ENCODE measurements around the gene MMP10.
A peak's percentile ranks its signal among the peaks of the same experiment; 100 is the strongest.

GRCh38 chr11:102780491-102780918, at the start of gene MMP10:
- peak; percentile 37 for TF ChIP-seq CTCF (IDR thresholded peaks at IDR 0.05; ENCODE audit: low read depth, low read length)
- no peak for TF ChIP-seq EZH2phosphoT487 (IDR thresholded peaks at IDR 0.05; ENCODE audit: low read depth)

Data from OCI-LY3 (cell line).